CD14-positive monocyte (primary cell): Measurements from ENCODE around the gene CDH13. TPM values are rescaled to one million over a fixed set of nuclear protein-coding genes. Genes with fewer than 3 reads are reported as not detected.

ENCODE experiments used
- DNase-seq, 3 donors: peaks; one replicate each; pipeline ENCODE4 v3.0.0-alpha.2; 2011 to 2022
- H2AFZ ChIP-seq: 2 replicates; pipeline ENCODE4 v1.6.0; 2012; ENCODE audit warnings: mild to moderate bottlenecking, low read depth, low read length, inconsistent platforms; ENCODE audit not compliant: insufficient read depth, poor library complexity, severe bottlenecking
- H3K27ac ChIP-seq, 2 donors: 1 replicate in 1 of 2; 2 replicates in 1 of 2; pipeline ENCODE4 v1.5.1; 2012 to 2013; ENCODE audit warnings: low read length in 2 of 2, control low read depth in 1 of 2, inconsistent platforms in 1 of 2, low read depth in 1 of 2, mild to moderate bottlenecking in 1 of 2
- H3K27me3 ChIP-seq, 2 donors: one replicate each; pipeline versions ENCODE4 v1.6.0 to v1.6.1; 2011 to 2013; ENCODE audit warnings: low read length in 2 of 2; ENCODE audit not compliant: control insufficient read depth in 2 of 2, insufficient read depth in 2 of 2
- H3K36me3 ChIP-seq, 2 donors: replicated peaks in 1 of 2; 1 replicate in 1 of 2; 2 replicates in 1 of 2; pipeline versions ENCODE4 v1.5.1 to v1.6.1; 2012 to 2013; ENCODE audit warnings: low read length in 2 of 2, control low read depth in 1 of 2, inconsistent platforms in 1 of 2, mild to moderate bottlenecking in 1 of 2; ENCODE audit not compliant: insufficient read depth in 2 of 2, control insufficient read depth in 1 of 2
- H3K4me1 ChIP-seq, 2 donors: 1 replicate in 1 of 2; 2 replicates in 1 of 2; pipeline versions ENCODE4 v1.5.1 to v1.6.1; 2012 to 2013; ENCODE audit warnings: low read length in 2 of 2, control low read depth in 1 of 2, inconsistent platforms in 1 of 2, mild to moderate bottlenecking in 1 of 2, moderate library complexity in 1 of 2; ENCODE audit not compliant: insufficient read depth in 2 of 2, control insufficient read depth in 1 of 2
- H3K4me2 ChIP-seq: replicated peaks from 2 replicates; pipeline ENCODE3; 2012; ENCODE audit warnings: low read length, moderate library complexity, mild to moderate bottlenecking; ENCODE audit not compliant: poor library complexity, severe bottlenecking; ENCODE audit errors: extremely low read depth
- H3K4me3 ChIP-seq, 3 experiments: fragments of 200-600 bp in 1 of 3; sonication (generic) in 1 of 3; replicated peaks in 1 of 3; 1 replicate in 2 of 3; 2 replicates in 1 of 3; pipeline ENCODE4 v1.5.1; 2011 to 2013; ENCODE audit warnings: low read length in 3 of 3, mild to moderate bottlenecking in 3 of 3, control low read depth in 2 of 3, low read depth in 2 of 3, inconsistent platforms in 1 of 3, moderate library complexity in 1 of 3
- H3K79me2 ChIP-seq: 2 replicates; pipeline ENCODE4 v1.6.0; 2012; ENCODE audit warnings: mild to moderate bottlenecking, control low read depth, inconsistent platforms, low read length, moderate library complexity; ENCODE audit not compliant: insufficient read depth
- H3K9ac ChIP-seq: 2 replicates; pipeline ENCODE4 v1.6.0; 2017; ENCODE audit warnings: low read length, mild to moderate bottlenecking; ENCODE audit not compliant: insufficient read depth, poor library complexity, severe bottlenecking
- H3K9me3 ChIP-seq, 2 donors: replicated peaks in 1 of 2; 1 replicate in 1 of 2; 2 replicates in 1 of 2; pipeline versions ENCODE4 v1.5.1 to v1.6.1; 2012 to 2013; ENCODE audit warnings: low read length in 2 of 2, control low read depth in 1 of 2; ENCODE audit not compliant: control insufficient read depth in 1 of 2, insufficient read depth in 1 of 2
- H4K20me1 ChIP-seq: 2 replicates; pipeline ENCODE4 v1.6.0; 2012; ENCODE audit warnings: mild to moderate bottlenecking, low read length, control low read depth, moderate library complexity; ENCODE audit not compliant: insufficient read depth
- H3K27ac Mint-ChIP-seq, 7 donors: one replicate each; pipeline ENCODE4 v1.8.0; 2020; ENCODE audit warnings: mild to moderate bottlenecking in 7 of 7, mixed read lengths in 7 of 7, moderate library complexity in 6 of 7, inconsistent platforms in 2 of 7
- H3K27me3 Mint-ChIP-seq, 3 donors: one replicate each; pipeline ENCODE4 v1.8.0; 2021 to 2022; ENCODE audit warnings: low read depth in 3 of 3, mild to moderate bottlenecking in 3 of 3, mixed read lengths in 3 of 3, moderate library complexity in 3 of 3, inconsistent platforms in 1 of 3
- H3K36me3 Mint-ChIP-seq, 2 donors: one replicate each; pipeline ENCODE4 v1.8.0; 2020; ENCODE audit warnings: mixed read lengths in 2 of 2, inconsistent platforms in 1 of 2, mild to moderate bottlenecking in 1 of 2
- H3K4me1 Mint-ChIP-seq: one replicate; pipeline ENCODE4 v1.8.0; 2020; ENCODE audit warnings: mild to moderate bottlenecking, mixed read lengths
- H3K4me3 Mint-ChIP-seq, 2 donors: one replicate each; pipeline ENCODE4 v1.8.0; 2020; ENCODE audit warnings: mild to moderate bottlenecking in 2 of 2, mixed read lengths in 2 of 2, moderate library complexity in 1 of 2
- H3K9me3 Mint-ChIP-seq, 7 donors: one replicate each; pipeline ENCODE4 v1.8.0; 2020 to 2022; ENCODE audit warnings: mixed read lengths in 7 of 7, mild to moderate bottlenecking in 6 of 7, moderate library complexity in 6 of 7, inconsistent platforms in 2 of 7
- WGBS: methylation state at CpG from one replicate; pipeline ENCODE4 v1.1.5; 2013; ENCODE audit warnings: missing lambda C conversion rate; ENCODE audit not compliant: insufficient coverage; 5-methylcytosine and 5-hydroxymethylcytosine counted together
- intact Hi-C, 2 donors: fragments of 100-400 bp; cut with micrococcal nuclease; formaldehyde crosslinking; loops; one replicate each; pipeline versions ENCODE4 v1.15.0 to v1.15.1; 2023
- polyA plus RNA-seq, 3 donors: library from polyadenylated mRNA; depleted of rRNA in 1 of 3; unstranded in 2 of 3; stranded (reverse) in 1 of 3; fragments of 300-500 nt in 2 of 3; fragments of >200 nt in 1 of 3; fragmentation: Illumina TruSeq in 2 of 3; gene quantifications; 1 replicate in 2 of 3; 2 replicates in 1 of 3; pipeline ENCODE4 v1.2.3, GENCODE V29; 2012 to 2021
- TF ChIP-seq, protein P1 (sequence below): fragments of 200-600 bp; IDR thresholded peaks from one replicate; pipeline ENCODE4 v1.8.0; 2022; ENCODE audit warnings: antibody characterized with exemption, mild to moderate bottlenecking

Gene CDH13
- polyA plus RNA-seq, 3 donors: 0.13 to 0.19 TPM; not detected in 1

DNA sequence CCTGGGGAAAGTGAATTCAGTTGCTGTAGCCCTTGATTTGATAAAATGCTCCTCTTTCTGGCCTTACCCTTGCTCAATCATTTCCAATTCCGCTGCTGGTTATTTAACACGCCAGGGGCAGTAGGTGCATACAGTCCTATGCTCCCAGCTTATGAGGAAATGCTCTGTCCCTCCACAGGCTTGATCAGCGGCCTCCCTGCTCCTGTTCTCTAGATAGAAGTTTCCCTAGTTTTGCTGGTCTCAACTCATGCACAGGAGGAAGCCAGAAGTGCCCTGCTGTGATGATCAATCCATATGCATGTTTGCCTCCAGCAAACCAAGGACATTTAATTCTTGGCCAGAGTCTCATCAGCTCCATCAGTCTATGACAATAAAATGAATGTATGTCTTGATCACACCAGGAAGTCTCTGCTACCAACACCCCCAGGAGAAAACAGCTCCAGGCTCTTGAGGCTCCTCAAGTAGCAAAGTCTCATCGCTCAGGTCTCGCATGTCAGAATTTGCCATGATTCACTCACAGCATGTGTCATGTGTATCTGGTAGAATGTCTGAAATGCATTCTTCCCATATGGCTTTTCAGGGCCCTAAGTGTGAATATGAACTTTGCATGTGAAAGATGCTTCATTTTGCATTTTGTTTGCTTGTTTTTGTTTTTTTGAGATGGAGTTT, 208.9 kb downstream of the CDH13 start:
- Mint-ChIP-seq H3K4me1 (no peaks in the 10 kb centered on the region), H3K36me3 (no peaks in the 10 kb centered on the region), H3K27ac (no peak overlapping the region), H3K4me3 (no peak overlapping the region), H3K27me3 (peaks cover 0 to 3% (median 2%) of the 10 kb centered on the region in 3 donors), H3K9me3 (peaks cover 0 to 10% (median 5%) of the 10 kb centered on the region in 7 donors)
- Histone ChIP-seq H4K20me1 (no peaks in the 10 kb centered on the region), H3K4me3 (no peak overlapping the region), H3K4me1 (no peaks in the 10 kb centered on the region), H3K27me3 (no peaks in the 10 kb centered on the region), H3K9ac (no peak overlapping the region), H2AFZ (no peak overlapping the region), H3K27ac (no peak overlapping the region), H3K4me2 (no peak overlapping the region), H3K9me3 (peaks cover 0 to 3% of the 10 kb centered on the region in 2 donors), H3K79me2 (no peaks in the 10 kb centered on the region), H3K36me3 (no peaks in the 10 kb centered on the region)
- TF ChIP-seq, protein P1, sequence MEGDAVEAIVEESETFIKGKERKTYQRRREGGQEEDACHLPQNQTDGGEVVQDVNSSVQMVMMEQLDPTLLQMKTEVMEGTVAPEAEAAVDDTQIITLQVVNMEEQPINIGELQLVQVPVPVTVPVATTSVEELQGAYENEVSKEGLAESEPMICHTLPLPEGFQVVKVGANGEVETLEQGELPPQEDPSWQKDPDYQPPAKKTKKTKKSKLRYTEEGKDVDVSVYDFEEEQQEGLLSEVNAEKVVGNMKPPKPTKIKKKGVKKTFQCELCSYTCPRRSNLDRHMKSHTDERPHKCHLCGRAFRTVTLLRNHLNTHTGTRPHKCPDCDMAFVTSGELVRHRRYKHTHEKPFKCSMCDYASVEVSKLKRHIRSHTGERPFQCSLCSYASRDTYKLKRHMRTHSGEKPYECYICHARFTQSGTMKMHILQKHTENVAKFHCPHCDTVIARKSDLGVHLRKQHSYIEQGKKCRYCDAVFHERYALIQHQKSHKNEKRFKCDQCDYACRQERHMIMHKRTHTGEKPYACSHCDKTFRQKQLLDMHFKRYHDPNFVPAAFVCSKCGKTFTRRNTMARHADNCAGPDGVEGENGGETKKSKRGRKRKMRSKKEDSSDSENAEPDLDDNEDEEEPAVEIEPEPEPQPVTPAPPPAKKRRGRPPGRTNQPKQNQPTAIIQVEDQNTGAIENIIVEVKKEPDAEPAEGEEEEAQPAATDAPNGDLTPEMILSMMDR: no peak
- intact Hi-C loops: no loop called here
- 95% methylated on average over 3 of the region's 5 CpGs for WGBS
- DNase-seq: no peak

DNA sequence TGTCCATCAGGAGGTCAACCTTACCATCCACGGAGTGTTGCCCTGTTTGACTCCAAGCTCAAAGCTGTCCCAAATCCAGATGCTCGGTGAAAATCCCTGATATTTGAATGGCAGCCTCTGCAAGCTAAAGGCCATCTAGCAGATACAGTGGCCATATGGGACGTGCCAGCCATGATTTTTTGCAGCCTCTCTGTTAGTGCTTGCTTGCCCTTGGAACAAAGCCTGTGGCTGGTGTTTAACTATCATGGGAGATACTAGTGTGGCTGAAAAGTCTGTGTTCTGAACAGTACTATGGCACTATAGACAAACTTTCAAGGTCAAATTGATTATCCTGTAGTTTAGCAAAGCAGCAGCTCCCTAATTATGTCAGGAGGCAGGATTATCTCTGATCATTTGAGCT, 214.3 kb downstream of the CDH13 start:
- H3K4me2 ChIP-seq: no peak overlapping the region
- no peak overlapping the region for H2AFZ ChIP-seq
- DNase-seq: no peak
- H3K27me3 Mint-ChIP-seq: peaks cover 0 to 3% (median 2%) of the 10 kb centered on the region in 3 donors
- intact Hi-C loops: no loop called here
- no peaks in the 10 kb centered on the region for H3K4me1 ChIP-seq
- no peak overlapping the region for H3K27ac ChIP-seq
- H3K4me1 Mint-ChIP-seq: no peaks in the 10 kb centered on the region
- H3K4me3 Mint-ChIP-seq: no peak overlapping the region
- H3K36me3 ChIP-seq: no peaks in the 10 kb centered on the region
- peaks cover 3 to 18% (median 13%) of the 10 kb centered on the region in 7 donors for H3K9me3 Mint-ChIP-seq
- no peak overlapping the region for H3K4me3 ChIP-seq
- H3K9ac ChIP-seq: no peak overlapping the region
- no peaks in the 10 kb centered on the region for H3K27me3 ChIP-seq
- 94% methylated on average over 2 of the region's 3 CpGs for WGBS
- H4K20me1 ChIP-seq: no peaks in the 10 kb centered on the region
- TF ChIP-seq, protein P1: no peak
- H3K27ac Mint-ChIP-seq: no peak overlapping the region
- H3K79me2 ChIP-seq: no peaks in the 10 kb centered on the region
- peaks cover 3 to 12% of the 10 kb centered on the region in 2 donors for H3K9me3 ChIP-seq
- no peaks in the 10 kb centered on the region for H3K36me3 Mint-ChIP-seq
